NCI-H774 (cell line): ENCODE measurements around the gene IPCEF1.
A peak's percentile ranks its signal among the peaks of the same experiment; 100 is the strongest.

Experiments
- DNase-seq: peaks from one replicate; lab custom pipeline; 2025; lab: John Stamatoyannopoulos, UW

IPCEF1 gene

GRCh38 chr6:154159126-154159525 lies 197.5 kb downstream of the IPCEF1 start:
- no peak for DNase-seq

DNA sequence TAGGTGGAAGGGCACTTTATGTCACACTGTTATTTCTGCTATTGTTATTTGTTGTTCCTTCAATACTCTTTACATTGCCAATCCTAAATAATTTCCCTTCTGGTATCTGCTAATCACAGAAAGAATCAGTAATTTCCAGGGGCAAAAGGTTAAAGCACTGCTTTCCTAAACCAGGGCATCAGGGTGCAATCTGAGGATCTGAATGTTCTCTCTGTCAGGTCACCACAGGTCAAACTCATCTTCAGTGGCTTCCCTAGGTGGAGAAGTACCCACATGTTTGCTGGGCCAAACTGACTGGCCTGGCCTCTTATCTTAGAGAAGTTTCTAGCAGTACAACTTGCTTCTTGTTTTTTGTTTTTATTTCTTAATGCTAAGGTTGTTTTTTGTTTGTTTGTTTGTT lies 198.9 kb downstream of the IPCEF1 start:
- no peak for DNase-seq

- DNase-seq, result no peak
Measured at GRCh38 chr6:154157082-154157481, 199.5 kb downstream of the IPCEF1 start.

DNA sequence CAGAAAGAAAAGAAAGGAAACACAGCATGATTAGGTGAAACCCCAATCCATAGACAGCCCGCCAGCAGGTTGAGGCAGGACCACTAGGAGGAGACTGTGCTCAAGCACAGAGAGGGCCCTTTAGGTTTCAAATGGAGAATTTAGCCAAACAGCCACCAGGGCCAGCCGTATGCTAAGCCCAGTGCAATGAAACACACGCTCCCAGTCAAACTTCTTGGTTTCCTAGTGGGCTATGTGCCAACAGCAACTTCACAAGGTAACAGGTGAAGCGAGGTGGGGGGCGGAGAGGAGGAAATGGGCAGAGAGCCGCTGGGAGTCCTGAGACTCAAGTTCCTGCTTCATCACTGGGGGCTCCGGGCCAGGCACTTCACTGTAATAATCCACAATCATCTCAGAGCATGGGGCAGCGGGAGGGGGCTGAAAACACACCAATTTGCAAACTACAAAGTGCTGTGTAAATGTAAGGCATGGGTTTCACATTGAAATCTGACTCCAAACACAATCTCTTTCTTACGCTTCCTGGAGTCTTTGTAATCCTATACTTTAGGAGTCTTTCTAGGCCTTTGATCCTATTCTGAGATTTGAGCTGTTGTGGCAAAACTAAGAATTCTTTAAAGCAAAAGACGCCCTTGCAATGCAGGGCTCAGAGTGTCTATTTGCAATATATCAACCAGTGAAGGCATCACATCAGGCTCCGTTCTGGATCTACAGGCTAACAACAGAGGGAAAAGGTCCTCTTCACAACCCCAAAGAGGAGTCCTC lies 200.3 kb downstream of the IPCEF1 start:
- DNase-seq, result peak; percentile 61

- peak; percentile 61 for DNase-seq
Measured at GRCh38 chr6:154154389-154154967, 202.1 kb downstream of the IPCEF1 start.

DNA sequence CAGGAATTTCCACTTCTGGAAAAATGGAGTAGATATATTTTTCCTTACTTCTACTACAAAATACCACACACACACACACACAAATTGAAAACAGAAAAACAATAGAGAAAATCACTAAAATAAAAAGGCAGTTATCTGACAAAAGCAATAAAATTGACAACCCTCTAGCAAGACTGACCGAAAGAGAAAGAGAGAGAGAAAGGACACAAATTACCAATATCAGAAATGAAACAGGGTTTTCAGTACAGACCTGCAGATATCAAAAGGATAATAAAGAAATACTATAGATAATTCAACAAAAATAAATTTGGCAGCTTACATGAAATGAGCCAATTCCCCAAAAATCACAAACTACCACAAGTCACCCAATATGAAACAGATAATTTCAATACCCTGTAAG lies 212.8 kb downstream of the IPCEF1 start:
- DNase-seq, result no peak

DNA sequence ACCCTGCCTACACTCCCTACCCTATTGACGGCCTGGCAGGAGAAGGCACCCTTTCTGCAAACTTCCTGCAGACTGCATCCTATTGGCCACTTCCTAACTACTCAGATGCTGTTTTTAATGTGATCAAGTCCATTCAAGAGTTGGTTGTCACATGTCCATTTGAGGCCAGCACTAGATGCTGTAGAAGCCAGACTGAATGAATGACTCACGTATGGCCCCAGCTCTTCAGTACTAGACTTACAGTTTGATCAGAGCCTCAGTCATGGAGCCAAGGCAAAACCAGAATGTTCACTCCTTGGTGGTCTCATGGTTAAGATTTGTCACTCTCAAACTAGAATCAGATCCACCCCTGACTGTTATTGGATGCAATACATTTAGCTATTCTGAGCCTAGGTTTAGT lies 215.9 kb downstream of the IPCEF1 start:
- DNase-seq, result no peak

- DNase-seq, result no peak
Measured at GRCh38 chr6:154139892-154140291, 216.7 kb downstream of the IPCEF1 start.

- no peak for DNase-seq
Measured at GRCh38 chr6:154138793-154139192, 217.8 kb downstream of the IPCEF1 start.

DNA sequence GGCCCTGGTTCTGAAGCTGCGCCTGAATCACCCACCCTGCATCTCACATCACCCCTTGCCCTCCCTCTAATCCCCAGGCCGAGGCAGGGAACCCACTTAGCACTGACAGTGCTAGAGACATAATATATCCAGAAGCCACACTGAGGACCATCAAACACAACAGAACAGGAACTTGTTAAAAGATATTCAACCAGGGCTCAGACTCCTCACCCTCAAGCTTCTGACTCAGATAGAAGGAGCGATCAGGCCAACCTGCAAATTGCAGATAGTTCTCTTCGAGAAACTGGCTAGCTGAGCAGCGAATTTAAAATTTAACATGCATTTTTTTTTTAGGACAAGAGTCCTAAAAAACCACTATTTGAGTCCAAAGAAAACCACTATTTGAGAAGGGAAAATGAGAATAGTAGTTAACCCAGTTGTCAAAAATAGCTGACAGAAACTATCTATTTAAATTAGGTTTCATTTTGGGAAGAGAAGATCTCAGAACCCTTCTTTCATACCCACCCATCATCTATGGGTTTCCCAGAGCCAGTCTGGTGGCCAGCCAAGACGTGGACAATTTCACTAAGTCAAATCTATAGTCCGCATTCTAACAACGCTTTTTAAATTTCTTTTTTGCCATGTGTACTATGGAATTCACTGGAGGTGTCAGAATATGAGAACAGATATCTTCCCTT lies 222.0 kb downstream of the IPCEF1 start:
- DNase-seq, result no peak

DNA sequence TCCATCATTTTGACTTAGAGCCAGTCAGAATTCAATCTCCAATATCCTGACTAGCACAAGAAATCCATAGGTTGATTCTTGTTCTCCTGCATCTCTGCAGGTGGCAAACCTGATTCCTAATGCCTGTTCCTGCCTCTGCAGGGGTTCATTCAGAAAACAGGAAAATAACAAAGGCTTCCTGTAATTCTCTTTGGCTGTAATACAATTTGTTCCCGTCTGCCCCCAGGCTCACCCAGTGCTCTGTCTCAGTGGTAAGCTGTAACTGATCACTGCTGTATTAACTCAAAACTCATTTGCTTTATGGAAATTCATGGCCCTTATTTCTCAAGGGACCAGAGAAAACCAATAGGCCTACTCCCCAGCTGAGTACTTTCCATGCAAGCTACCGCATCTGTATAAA lies 228.9 kb downstream of the IPCEF1 start:
- no peak for DNase-seq

DNA sequence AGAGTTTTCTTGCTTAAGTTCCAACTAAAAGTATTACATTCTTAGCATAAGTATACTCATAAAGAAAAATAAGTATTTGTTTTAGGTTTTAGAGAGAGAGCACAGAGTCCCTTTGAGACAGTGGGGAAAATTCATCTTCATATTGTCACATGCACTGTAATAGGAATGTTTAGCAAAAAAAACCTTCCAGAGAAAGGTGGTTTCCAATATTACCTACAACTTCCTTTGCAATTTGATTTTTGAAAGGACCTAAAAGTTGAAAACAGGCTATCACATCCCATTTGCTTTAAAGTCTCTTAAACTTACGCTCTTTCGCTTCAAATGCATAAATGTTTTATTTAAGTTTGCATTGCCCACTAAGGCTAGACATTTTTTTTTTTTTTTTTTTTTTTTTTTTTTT lies 231.2 kb downstream of the IPCEF1 start:
- no peak for DNase-seq

DNA sequence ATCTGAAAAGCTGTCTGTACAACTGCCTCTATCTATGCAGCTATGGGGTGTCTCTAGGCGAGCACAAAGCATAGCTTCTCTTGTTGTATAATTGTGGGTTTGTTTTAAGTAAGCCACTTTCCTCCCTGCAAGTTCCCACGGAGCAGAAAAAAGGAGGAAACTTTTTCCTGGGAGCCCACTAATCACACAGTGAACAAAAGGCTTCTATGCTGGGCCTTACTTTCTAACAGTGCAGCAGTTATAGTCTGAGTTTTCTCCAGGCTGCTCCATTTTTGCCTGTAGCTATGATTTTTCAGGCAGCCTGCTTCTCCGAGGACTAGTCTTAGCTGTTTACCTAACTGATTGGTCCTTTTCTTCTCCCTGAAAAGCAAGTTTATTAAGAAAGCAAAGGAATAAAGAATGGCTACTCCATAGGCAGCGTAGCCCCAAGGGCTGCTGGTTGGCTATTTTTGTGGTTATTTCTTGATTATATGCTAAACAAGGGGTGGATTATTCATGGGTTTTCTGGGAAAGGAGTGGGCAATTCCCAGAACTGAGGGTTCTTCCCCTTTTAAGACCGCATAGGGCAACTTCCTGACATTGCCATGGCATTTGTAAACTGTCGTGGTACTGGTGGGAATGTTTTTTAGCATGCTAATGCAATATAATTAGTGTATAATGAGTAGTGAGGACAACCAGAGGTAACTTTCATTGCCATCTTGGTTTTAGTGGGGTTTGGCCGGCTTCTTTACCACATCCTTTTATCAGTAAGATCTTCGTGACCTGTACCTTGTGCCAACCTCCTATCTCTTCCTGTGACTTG lies 233.2 kb downstream of the IPCEF1 start:
- no peak for DNase-seq

DNA sequence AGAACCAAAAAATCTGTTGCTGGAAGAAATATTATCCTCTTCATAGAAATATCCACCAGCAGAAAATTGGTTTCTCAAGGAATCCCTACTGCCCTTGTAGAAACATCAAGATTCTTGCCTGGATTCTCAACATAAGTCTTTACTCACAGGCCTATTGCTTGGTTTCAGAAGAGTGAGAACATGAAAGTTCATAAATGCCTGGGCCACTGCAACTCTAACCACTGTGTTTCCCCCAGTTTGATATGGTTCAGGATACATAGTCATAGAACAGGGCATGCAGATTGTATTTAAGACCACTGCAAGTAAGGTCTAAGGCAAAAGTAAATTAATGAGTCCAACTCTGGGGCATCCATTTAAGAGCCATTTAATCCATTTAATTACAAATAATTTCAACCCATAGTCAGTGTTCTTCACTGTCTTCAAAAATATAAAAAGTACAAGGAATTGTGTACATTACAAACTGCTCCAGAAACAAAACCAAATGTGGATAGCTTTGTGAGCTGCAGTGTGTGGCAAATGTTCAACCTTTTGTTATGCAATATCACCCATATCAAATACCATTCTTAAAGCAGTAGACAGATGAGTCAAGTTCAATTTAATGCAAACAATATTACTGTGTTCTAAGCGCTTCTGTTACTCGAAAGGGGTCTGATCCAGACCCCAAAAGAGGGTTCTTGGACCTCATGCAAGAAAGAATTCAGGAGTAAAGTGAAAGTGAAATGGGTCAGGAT lies 234.2 kb downstream of the IPCEF1 start:
- no peak for DNase-seq

DNA sequence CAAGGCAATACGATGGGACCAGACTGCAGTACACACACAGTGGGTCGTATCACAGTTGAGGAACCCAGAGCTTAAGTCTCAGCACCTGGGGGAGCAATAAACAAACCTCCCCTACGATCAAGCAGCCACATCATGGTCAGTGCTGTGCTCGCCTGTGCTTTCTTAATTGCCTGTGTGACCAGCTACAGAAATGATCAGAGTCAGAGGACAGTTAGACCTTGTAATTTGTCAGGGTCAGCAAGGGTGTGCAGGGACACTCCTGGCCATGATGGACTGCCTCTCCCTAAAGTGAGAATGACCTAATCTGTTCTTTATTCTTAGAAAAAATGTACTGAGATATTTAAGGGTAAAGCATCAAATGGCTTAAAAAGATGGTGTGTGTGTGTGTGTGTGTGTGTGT lies 239.1 kb downstream of the IPCEF1 start:
- DNase-seq, result no peak

DNA sequence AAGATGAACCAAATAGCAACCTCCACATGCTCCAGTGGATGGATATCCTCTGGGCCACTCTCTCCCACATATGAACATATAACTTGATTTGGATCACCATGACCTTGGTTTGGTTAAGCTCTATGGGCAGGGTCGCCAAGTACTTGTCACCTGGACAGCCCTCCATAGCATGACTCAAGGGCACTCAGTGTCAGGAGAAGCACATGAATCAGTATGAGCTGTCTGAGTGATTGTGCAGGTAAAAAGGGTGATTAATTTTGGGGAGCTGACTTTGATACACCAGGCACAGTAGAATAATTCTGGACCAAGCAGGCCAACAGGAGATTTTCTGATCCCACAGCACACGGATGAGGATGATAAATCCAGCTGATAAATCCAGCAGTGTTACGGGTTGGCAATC lies 243.2 kb downstream of the IPCEF1 start:
- DNase-seq, result no peak

DNA sequence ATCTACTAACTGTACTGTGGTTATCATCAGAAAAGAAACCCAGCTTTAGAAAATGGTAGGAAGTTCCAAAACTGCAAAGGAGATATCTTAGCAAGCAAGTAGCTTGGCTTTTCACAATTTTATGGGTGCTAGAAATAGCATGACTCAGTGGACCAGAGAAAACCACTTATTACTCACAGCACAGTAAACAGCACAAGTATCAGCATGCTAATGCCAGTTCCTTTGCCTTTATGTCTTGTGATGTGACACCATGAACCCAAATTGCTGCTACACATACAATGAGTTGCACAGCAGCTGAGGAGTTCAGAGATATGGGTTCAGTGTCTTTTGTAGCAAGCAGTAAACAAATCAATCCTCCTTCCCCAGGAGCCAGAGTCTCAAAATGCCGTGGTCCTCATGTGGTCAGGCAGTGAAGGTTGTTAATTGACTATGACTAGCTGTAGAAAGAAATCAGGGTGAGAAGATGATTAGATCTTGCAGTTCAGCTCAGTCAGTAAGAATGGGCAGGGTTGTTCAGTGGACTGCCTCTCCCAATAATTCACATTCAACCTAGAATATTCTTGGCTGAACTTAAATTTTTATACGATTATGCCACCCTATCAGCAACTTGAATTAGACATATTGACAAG lies 244.3 kb downstream of the IPCEF1 start:
- no peak for DNase-seq

DNA sequence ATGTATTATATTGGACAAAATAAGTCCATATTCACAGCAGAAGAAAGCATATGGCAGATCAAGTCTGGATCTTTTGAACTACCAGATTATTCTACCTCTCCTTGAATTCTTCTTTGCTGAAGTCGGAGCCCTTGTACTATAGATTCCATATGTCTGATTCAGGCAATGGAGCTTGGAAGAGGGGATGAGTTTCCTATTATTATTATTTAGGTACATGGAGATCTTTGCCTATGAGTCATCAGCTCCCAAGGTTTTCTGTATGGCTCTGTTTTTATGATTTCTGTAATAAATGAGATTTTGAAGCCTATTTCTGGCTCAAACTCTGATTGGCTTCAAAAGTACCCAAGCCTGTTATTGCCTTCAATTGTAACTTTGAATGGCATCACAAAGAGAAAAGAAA lies 245.6 kb downstream of the IPCEF1 start:
- DNase-seq, result no peak

DNA sequence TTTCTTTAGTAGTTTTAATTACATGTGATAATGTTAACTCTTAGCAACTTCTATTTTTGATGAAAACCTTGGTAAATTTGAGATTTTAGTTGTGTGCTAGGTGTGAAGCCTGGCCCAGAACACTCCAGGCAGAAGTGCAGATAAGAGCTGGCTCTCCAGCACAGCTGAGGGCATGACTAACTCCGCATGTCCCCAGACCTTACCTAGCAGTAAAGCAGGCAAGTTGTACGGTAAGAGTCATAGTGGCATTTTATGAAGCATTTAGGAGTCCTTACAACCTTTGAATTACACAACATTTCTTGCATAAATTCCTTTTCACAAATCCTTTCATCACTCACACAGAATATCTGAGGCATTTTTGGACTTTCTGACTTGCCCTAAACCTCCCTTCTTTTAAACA lies 250.4 kb downstream of the IPCEF1 start:
- no peak for DNase-seq
